Fibroblast of villous mesenchyme (primary cell): ENCODE data around the gene RLBP1. TPM values are rescaled to one million over a fixed set of nuclear protein-coding genes. Genes with fewer than 3 reads are reported as not detected.

ENCODE experiments used
- DNase-seq: peaks from one replicate; pipeline ENCODE4 v3.0.0-alpha.2; 2010; ENCODE audit warnings: low read depth
- H3K4me3 ChIP-seq: 2 replicates; pipeline ENCODE4 v1.5.1; 2011; ENCODE audit warnings: low read depth, mild to moderate bottlenecking, low read length
- total RNA-seq: library from RNA; depleted of rRNA; stranded (reverse); fragments of >200 nt; gene quantifications from 2 replicates; pipeline ENCODE4 v1.2.3, GENCODE V29; 2012
- TF ChIP-seq, protein P1 (sequence below): IDR thresholded peaks from 2 replicates; pipeline ENCODE4 v1.5.1; 2012; ENCODE audit warnings: low read depth, mild to moderate bottlenecking, low read length; ENCODE audit not compliant: insufficient read depth

The RLBP1 gene
- total RNA-seq, 1 donor = not detected

GRCh38 chr15:89205991-89206585 is 15.3 kb downstream of the RLBP1 start:
- TF ChIP-seq, protein P1, sequence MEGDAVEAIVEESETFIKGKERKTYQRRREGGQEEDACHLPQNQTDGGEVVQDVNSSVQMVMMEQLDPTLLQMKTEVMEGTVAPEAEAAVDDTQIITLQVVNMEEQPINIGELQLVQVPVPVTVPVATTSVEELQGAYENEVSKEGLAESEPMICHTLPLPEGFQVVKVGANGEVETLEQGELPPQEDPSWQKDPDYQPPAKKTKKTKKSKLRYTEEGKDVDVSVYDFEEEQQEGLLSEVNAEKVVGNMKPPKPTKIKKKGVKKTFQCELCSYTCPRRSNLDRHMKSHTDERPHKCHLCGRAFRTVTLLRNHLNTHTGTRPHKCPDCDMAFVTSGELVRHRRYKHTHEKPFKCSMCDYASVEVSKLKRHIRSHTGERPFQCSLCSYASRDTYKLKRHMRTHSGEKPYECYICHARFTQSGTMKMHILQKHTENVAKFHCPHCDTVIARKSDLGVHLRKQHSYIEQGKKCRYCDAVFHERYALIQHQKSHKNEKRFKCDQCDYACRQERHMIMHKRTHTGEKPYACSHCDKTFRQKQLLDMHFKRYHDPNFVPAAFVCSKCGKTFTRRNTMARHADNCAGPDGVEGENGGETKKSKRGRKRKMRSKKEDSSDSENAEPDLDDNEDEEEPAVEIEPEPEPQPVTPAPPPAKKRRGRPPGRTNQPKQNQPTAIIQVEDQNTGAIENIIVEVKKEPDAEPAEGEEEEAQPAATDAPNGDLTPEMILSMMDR = no peak
- DNase-seq = no peak
- no peak overlapping the region for H3K4me3 ChIP-seq

DNA sequence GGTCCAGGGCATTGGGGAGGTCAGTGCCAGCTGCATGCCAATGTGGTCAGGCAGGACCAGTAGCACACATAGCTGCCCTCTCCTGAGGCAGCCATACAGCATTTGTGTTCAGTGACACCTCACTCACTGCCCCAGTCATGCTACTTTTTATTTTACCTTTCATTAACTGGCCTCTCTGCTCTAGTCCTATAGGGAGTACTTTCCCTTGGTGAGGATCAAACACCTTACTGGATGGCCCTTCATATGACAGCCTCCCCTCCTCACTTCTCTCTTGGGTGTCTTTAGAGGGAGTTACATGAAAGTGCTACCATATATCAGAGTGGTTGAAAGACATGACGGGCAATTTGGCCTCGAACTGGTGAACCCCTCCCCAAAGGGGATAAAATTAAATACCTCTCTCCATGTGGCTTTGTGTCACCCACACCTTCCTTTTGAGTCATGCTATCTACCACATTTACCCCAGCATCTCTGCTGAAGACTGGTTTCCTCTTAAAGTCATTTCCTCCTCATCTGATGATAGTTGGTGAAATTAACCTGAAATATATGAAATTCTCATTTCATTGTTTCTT is 17.6 kb downstream of the RLBP1 start:
- no peak overlapping the region for H3K4me3 ChIP-seq
- DNase-seq = no peak
- TF ChIP-seq, protein P1 = no peak

DNA sequence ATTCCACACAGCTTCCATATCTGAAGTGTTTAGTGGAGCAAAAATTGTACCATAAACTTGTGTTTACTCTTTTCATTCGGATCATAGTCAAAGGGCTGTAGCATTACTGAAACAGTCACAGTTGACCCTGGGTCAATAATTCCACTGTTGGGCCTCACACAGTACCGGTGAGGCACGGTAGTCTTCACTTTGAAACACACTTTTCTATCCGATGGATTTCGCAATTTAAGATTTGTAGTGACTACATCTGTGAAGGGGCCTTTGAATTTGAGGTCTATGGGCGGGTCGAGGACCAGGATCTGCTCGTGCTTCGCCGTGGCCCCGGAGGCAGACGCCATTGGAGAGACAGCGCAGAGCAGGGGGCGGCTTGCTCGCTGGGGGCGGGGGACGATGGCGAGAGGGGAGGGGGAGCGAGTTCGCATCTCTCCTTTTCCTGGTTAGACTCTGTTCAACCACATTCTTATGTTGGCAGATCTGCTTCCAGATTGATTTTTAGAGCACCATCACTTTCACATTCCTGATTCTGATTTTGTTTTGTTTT is 19.8 kb downstream of the RLBP1 start:
- TF ChIP-seq, protein P1 = no peak

DNA sequence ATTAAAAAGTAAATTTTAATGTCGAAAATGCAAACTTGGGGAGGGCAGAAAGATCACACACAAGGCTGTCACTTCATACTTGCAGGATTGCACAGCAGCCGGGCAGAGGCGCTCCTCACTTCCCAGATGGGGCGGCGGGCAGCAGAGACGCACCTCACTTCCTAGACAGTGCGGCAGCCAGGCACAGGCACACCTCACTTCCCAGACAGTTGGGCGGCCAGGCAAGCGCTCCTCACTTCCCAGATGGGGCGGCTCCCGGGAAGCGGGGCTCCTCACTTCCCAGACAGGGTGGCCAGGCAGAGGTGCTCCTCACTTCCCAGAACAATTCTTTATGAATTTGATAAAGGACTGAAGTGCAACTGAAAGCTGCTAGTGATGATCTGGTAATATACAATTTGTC is 21.2 kb downstream of the RLBP1 start:
- H3K4me3 ChIP-seq = no peak overlapping the region
- no peak for DNase-seq
- TF ChIP-seq, protein P1 = no peak

More for the DNA sequence above, 19.8 kb downstream of the RLBP1 start:
- no peak overlapping the region for H3K4me3 ChIP-seq
- DNase-seq = no peak

DNA sequence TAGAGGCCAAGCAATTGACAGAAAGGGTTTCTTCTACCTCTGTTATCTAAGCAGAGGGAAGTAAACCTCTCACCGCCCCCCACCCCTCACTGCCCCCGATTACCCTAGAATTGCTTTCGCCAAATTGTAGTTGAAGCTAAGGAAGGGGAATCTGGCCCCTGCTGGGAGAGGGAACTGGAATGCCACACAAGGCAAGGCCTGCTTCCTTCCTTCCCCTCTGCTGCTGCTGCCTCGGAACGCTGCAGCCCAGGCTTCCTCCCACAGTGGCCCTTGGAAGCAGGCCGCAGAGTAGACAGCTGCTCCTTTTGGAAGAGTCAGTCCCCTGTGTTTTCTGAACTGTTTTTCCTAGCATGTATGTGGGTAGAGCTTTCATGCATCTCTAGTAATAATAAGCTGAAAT is 21.6 kb downstream of the RLBP1 start:
- TF ChIP-seq, protein P1 = no peak
- DNase-seq = no peak
- no peak overlapping the region for H3K4me3 ChIP-seq

DNA sequence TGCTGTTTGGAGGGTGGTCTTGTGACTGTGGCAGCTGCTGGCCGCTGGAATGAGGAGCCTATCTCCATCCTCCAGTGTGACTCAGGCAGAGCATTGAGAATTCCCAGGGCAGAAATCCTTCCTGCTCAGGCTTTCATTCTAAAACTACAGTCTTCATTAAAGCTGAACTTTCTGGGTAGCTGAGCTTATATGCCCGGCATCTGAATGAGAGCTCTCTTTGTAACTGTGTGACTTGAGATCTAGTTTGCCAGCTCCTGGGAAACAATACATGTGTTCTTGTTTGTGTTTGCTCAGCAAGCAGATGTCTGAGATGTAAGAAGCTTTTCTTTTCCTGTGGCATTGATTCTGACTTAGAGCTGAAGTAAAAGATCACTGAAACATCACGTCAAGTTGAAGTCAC is 22.4 kb downstream of the RLBP1 start:
- TF ChIP-seq, protein P1 = no peak

More for the DNA sequence above, 22.4 kb downstream of the RLBP1 start:
- no peak overlapping the region for H3K4me3 ChIP-seq
- no peak for DNase-seq
